NOMO-1 (cell line): ENCODE data around the gene PLBD1.

ENCODE experiments used
- DNase-seq, 2 experiments: peaks; one replicate each; lab custom pipeline; 2025; ENCODE audit not compliant: unreplicated experiment in 2 of 2; lab: John Stamatoyannopoulos, UW

PLBD1 gene

DNA sequence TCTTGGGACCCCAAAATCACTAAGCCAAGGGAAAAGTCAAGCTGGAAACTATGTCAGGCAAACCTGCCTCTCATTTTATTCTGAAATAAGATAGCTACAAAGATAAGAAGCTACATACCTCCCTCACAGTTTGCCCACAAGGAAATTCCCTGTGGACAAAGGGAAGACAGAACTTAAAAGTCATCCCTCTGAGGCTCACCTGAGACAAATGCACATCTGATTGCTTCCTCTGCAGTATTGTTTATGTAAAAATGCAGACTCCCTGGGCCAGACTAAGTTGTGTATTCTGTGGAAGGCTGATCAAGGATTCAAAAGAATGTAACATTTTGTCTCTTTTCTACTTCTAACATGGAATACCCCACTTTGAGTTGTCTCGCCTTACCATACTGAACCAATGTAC is 2.5 kb upstream of the PLBD1 start:
- DNase-seq = no peak

DNA sequence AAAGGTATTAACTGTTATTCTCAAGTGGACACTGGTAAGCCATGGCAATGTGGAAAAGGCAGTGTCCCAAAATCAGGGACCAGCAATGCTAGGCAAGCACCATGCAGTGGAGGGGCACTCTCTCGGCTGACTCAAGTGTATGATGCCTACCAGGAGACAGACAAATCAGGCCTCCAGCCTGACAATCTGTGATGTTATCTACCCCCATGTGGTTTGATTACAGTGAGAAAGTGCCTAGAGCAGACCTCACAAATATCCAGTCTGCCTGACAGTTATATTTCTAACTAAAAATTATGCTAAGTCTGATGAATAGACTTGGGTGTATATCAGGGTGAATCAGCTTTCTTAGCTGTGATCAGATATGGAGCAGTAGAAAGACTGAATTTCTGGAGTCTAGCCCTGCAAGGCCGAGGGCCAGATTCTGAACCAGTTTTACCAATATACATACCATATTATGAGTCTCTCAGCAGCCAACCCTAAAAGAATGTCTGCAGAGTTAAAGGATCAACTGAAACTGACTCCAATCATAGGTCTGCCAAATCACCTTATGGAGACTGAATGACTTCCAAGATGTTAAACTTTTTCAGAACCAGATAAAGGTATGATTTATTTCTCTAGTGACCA is 3.2 kb downstream of the PLBD1 start:
- no peak for DNase-seq

DNA sequence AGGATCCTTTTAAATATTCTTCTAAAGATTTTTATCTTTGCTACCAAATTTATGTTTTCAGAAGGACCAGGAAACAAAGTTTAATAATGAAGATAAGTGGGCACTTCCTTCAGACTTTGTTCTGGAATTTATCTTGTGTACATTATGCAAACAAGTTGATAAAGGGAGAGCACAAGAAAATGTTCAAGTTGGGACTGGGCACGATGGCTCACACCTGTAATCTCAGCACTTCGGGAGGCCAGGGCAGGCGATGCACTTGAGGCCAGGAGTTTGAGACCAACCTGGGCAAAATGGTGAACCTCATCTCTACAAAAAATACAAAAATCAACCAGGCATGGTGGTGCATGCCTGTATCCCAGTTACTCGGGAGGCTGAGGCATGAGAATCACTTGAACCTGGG is 4.6 kb downstream of the PLBD1 start:
- DNase-seq = no peak

DNA sequence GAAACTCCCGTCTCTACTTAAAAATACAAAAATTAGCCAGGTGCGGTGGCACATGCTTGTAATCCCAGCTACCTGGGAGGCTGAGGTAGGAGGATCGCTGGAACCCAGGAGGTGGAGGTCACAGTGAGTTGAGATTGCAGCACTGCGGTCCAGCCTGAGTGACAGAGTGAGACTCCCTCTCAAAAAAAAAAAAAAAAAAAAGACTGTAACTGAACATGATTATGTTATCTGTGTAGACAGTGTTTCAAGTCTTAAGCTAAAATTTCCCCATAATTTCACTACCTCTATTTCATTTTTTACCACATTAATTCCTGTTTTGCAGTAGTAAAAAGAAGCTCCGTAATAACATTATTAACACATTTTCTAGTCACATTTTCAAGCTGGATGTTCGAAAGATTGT is 5.4 kb downstream of the PLBD1 start:
- peak; percentile 27 to 83 for DNase-seq

DNA sequence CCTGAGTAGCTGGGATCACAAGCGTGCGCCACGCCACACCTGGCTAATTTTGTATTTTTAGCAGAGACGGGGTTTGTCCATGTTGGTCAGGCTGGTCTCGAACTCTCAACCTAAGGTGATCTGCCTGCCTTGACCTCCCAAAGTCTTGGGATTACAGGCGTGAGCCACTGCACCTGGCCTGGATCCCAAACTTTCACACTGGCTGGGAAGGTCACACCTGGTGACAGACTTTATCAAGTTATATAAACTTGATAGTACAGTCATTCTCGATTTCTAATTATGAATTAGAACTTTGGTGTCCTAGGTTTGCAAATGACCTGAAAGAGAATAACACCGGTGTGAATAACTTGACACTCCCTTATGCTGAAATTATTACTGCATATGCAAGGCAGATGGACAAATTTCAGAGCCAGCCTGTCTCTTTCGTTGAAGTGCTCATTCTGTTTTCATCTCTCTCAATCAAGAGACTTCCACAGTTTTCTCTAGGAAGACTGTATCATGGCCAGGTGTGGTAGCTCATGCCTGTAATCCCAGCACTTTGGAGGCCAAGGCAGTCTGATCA is 5.9 kb downstream of the PLBD1 start:
- no peak for DNase-seq

DNA sequence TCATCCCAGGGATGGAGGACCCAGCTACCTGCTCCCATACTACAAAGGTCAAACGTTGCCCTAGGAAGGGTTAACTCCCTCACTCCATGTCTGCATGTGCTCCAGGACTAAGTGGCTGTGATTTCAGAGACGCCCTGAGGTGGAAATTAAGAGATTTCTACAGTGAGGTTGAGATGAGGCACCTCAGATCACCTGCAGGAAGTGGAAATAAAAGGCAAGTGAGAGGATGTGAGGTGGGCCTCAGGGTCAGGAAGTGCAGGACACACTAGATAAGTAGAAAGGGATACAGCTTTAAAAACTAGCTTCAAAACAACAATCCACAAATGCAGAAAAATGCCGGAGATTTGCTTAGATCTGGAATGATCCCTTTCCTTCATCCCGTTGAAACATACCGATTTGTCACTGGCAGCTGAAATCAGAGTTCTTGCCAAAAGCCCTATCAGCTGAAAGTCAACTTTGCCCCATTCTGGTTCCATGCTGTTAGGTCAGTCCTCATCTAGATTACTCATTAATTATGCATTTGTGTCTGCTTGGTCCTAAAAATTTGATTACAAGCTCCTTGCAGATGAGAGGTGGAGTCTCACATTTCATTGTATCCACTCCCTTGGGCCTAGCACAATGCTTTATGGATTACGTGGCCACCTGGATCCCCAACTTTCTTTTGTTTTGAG is 6.6 kb downstream of the PLBD1 start:
- no peak for DNase-seq

DNA sequence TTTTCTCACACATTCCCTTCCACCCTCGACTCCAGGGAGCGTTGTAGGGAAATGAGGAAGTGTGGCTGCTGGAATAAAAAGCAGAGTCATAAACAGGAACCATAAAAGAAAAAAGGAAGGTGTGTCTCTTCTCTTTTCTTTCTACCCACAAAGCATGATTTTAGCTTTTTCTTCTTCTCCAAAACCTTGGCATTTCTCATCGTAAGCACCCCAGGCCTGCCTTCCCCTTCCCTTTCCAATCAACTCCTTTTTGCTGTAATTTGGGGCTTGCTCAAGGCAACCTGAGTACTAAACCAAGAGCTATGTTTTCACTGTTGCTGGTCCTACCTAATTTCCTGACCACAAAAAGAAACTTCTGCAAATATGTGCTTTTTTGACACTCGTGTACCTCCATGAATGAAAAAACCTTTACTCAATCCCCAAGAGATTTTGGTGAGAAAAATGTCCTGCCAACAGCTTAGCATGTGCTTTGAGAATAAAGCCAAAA is 9.2 kb downstream of the PLBD1 start:
- DNase-seq = peak; percentile 83 to 85

DNA sequence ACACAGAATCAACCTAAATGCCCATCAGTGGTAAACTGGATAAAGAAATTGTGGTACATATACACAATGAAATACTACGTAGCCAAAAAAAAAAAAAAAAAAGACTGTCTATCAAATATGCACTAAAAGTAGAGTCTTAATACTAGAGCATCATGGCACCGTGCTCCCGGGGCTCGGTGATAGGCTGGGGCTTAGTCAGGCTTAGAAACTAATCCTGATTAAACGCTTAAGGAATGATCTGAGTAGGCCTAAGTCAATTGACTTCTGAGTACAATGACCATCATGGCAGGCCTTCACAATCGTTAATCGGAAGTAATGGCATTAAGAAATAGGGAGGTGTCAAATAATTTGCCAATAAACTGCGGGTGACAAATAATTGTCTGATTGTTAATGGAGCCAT is 9.7 kb downstream of the PLBD1 start:
- DNase-seq = no peak

DNA sequence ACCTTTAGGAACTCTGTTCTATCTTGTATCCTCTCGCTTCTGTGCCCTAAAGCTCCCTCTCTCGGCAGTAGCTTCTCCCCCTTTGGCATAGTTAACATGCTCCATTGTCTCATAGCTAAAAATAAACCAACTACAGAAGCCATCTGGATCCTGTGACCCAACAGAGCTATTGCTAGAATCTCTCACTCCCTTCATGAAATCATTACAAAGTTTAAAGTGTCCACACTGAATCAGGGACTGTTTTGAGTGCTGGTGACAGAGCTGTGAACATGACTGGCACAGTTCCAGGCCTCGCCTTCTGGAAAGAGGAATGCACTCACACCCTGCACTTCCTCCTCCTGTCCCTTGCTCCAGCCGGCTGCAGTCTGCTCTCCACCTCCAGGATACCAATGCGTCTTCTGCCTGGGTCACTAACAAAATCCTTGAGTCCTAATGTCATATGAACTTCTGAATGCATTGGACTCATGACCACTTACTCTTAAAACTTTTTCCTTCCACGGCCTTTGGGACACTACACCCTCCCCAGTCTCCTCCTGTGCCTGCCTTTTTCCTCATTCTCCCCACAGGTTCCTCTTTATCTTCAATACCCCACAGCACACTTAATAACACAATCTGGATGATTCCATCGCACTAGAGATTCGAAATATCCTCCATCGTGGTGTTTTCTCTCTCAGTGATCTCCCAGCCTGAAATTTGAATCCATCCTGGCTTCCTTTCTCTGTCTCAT is 13.2 kb downstream of the PLBD1 start:
- DNase-seq = peak; percentile 66 to 76

DNA sequence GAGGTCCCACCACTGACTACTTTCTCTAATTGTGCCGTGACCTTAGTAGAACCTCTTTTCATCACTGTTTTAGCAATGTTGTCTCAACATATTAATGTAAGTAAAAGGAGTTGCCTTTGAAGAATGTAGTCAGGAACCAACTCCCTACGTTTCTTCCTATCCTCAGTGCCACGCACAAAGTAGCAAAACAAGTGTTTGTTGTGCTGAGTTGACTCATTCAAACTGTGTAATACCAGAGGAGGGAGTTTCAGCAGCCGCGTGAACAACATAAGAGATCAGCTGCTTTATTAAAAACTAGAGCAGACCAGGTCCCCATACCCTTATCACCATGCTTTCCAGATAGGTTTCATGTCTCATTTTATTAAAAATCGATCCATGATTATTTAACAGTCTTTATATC is 19.1 kb downstream of the PLBD1 start:
- DNase-seq = no peak

DNA sequence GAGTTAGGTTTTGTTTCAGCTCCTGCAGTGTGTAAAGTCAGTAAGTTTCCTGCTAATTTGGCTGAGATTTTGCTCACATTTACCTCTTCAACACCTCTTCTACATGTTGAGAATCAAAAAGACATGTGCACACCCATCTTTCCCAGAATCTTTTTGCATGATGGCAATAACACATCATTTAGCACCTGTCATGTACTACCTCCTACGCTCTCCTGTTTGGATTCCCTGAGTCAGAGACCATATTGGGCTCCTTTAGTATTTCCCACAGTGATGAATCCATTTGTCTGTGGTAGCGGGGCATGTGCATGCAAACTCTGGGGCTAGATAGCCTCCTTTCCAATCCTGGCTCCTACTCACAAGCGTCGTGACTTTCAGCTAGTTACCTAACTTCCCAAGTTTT is 20.1 kb downstream of the PLBD1 start:
- DNase-seq = no peak

DNA sequence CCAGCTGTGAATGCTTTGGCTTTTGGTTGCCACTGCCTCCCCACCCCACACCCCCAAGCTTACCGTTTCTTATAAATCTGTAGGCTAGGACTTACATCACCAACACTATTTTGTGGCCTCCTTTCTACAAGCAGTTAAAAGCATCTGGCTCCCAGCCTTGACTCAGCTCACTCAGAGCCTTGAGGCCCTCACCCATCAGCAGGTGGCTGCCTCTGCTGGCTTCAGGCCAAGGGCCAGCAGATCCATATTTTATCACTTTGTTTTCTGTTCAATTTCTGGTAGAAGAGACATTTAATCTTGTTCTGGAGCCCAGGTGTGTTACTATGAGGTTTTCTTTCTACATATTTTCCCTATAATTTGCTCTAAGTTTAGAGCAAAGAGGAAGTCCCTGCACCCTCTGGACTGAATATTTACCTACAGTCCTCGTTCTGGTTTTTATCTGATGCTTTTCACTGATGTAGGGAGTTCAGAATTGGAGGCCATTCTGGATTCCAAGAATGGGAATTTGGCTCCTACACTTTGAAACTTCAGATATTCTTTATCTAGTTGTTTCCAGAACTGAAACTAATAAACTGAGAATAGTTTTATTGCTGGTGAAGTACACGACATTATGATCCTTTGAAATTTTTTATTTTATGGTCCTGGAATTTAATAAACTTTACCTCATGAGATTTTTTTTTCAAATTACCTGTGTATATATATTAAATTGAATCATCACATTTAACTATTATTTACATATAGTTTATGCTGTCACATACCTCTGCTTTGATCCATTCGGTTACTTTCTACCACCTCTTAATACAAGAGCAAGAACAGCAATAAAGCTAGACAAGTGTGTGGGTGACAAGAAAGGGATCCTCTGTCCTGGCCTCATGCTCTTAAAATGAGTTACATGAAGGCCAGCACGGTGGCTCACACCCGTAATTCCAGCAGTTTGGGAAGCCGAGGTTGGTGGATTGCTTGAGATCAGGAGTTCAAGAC is 22.2 kb downstream of the PLBD1 start:
- no peak for DNase-seq

DNA sequence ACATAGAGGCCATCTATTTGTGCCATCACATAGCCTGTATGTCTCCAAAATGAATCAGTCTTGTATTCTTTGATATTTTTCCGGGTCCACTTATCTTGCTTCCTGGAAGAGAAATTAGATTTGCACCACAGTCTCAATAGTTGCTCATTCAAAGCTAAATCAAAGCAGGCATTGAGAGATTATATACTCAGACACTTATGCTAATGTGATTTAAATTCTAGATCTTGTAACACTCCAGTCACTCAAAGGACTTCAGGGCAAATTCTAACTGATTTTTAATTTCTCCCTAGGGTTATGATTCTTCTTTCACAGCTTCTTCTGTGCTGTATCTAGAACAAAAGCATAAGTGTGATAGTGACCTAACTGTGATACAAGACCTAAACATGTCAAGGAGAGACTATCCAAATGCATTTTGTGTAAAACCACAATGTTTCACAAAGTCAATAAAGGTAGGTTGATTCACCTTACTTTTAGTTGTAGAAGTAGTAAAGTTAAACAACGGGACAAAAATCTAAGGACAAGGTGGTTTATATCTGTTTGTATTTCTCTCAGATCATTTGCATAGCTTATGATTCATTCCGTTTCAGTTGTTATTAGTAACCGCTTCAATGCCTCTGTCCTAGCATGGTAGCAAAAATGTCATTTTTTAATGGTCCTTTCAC is 26.8 kb downstream of the PLBD1 start:
- no peak for DNase-seq

DNA sequence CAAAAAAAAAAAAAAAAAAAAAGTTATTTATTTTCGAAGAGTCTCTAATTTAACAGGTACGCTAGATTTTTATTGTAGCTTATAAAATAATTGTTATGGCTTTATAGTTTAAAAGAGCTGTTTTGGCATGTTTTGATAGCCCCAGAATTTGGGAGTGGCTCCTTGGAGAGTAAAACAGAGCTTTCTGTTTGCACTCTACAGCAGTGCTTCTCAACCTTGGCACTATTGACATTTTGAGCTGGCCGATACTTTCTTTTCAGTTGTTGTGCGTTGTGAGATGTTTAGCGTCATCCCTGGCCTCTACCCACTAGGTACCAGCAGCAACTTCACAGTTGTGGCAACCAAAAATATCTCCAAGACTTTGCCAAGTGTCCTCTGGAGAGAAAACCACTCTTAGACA is 30.6 kb downstream of the PLBD1 start:
- DNase-seq = no peak

DNA sequence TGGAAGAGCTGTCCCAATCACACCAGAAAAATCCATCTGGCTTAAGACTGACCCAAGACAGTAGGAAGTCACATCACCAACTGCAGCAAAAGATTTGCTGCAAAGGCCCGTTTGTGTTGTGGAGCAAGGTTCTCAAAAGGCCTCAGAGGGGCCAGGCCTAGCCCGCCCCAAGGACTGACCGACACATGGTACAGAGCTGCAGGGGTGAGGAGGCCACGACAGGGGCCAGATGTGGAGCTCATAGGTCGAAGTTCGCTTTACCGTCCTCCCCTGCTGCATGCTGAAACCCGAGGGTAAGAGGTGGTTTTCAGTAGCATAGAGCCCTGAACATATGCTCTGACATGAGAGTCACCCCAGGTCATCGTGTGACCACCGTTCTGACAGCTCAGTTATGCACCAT is 35.5 kb downstream of the PLBD1 start:
- DNase-seq = no peak

DNA sequence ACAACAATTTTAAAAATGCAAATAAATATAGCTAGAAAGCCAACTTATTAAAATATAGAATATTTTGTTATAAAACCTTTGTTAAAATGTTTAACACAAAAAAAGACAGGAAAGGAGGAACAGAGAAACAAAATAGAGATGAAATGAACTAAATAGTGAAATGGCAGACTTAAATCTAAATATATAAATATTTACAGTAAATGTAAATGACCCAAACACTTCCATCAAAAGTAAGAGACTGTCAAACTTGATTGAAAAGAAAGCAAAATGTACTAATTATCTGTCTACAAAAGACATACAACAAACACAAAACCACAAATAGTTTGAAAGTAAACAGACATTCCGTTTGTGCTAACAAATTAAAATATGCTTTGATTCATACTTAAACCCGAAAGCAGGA is 41.7 kb downstream of the PLBD1 start:
- DNase-seq = no peak

DNA sequence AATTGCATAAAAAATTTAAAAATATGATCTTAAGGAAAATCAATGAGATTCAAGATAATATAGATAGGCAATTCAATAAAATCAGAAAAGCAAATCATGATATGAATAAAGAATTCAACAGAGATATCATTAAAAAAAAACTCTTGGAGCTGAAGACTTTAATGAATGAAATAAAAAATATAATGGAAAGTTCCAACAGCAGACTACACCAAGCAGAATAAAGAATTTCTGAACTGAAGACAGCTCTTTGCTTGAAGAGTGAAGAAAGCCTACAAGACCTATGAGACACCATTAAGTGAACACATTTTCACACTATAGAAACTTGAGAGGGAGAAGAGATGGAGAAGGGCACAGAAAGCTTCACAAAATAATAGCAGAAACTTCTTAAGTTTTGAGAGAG is 45.9 kb downstream of the PLBD1 start:
- no peak for DNase-seq

DNA sequence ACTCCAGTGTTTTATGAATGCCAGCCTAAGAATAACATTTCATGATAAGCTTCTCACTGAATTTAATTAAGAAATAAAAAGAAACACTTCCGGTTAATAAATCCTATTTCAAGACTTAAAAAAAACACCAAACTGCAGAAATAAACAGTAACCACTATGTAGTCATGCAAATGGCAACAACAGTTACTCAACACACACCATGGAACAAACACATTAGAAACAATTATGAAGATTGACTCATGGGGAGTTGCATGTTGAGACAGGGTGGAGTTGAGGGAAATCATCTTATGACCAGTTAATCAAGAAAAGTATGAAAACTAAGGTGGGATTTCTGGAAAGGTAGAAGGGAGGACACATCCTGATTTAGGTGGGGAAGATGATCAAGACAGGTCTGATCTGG is 52.7 kb downstream of the PLBD1 start:
- peak in 1 of 2 experiments; percentile 6 for DNase-seq

DNA sequence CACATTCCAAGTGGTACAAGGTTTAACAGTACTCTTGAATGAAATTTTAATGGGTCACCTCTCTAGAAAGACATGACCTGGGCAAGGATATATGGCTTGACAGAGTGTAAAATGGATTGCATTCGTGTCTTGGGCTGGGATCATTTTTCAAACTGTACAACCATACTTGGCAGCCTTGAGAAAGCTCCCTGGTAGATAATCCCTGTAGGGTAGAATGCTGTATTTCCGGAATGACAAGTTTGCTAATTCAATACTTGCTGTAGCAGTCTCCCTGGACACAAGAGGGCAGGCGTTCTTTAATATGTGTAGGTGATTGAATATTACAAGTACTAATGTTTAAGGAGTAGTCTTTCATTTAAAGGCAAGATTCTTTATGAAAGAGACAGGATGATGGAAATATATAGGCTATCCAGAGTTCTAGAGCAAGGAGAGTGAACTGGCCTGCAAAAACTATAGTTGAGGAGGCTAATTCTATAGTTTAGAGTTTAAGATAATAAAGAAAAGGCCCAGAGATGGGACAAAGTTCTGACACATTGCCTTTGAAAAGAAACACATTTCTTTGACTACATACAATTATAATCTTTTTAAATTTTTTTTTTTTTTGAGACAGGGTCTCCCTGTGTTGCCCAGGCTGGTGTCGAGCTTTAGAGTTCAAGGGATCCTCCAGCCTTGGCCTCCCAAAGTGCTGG is 53.4 kb downstream of the PLBD1 start:
- peak in 1 of 2 experiments; percentile 57 for DNase-seq
